ENCODE results near the gene TRIM28.
A peak's percentile ranks its signal among the peaks of the same experiment; 100 is the strongest.

TRIM28 gene

GRCh38 chr19:58519355-58520256 lies 24.3 kb upstream of the TRIM28 start, which contains the start of gene ZBTB45:
Gene ZBTB45, minus strand, starts transcription at chr19:58519810. Its CDS starts 2,137 bp downstream, at chr19:58517673.
- peak; percentile 80 for TF ChIP-seq TCF12 (IDR thresholded peaks at IDR 0.05; ENCODE audit: low read depth)
- peak; percentile 59; the same call in 1 of the 2 replicates for TF ChIP-seq NFIC (IDR thresholded peaks at IDR 0.05)
- peak; percentile 47; the same call in 1 of the 2 replicates for TF ChIP-seq FOXM1 (IDR thresholded peaks at IDR 0.05; ENCODE audit: borderline replicate concordance, low read depth)
- peak; percentile 85 for TF ChIP-seq TEAD4 (IDR thresholded peaks at IDR 0.05)
- TF ChIP-seq CREB1 (IDR thresholded peaks at IDR 0.05; ENCODE audit: low read depth) = peak; percentile 19; the same call in 1 of the 2 replicates
- TF ChIP-seq USF1 (IDR thresholded peaks at IDR 0.05) = peak; percentile 71
- TF ChIP-seq ZBTB7A (IDR thresholded peaks at IDR 0.05; ENCODE audit: low read depth) = peak; percentile 47; the same call in 1 of the 2 replicates
- peak; percentile 65 for TF ChIP-seq RAD21 (IDR thresholded peaks at IDR 0.05; ENCODE audit: low read depth)
- TF ChIP-seq REST (IDR thresholded peaks at IDR 0.05; ENCODE audit: low read depth) = no peak
- TF ChIP-seq, protein P1, sequence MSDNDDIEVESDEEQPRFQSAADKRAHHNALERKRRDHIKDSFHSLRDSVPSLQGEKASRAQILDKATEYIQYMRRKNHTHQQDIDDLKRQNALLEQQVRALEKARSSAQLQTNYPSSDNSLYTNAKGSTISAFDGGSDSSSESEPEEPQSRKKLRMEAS (IDR thresholded peaks at IDR 0.05) = peak; percentile 89
- TF ChIP-seq CEBPB (IDR thresholded peaks at IDR 0.05) = 0 out of 2 replicates have a peak, but pooled peaks have one; percentile 4
- TF ChIP-seq EP300 (IDR thresholded peaks at IDR 0.05; ENCODE audit: borderline replicate concordance) = peak; percentile 69
- TF ChIP-seq EGR1 (IDR thresholded peaks at IDR 0.05) = 0 out of 2 replicates have a peak, but pooled peaks have one; percentile 26
- peak; percentile 89 for TF ChIP-seq YY1 (IDR thresholded peaks at IDR 0.05; ENCODE audit: low read depth)
- peak; percentile 96 for TF ChIP-seq TAF1 (IDR thresholded peaks at IDR 0.05; ENCODE audit: low read depth)

DNA sequence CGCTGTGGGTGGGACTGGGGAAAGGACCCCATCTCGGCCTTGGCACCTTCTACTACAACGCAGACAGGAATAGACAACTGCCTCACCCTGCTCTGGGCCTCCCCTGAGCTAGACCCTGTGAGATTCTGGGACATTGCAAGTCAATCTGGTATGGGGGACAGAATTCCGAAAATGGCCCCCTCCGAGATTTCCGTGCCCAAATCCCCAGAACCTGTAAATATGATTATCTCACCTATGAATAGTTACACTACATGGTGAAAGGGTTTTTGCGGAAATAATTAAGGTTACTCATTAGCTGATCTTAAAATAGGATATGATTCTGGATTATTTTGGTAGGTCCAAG lies 23.6 kb upstream of the TRIM28 start:
- TF ChIP-seq EP300 (IDR thresholded peaks at IDR 0.05; ENCODE audit: borderline replicate concordance) (no peak), FOXM1 (IDR thresholded peaks at IDR 0.05; ENCODE audit: borderline replicate concordance, low read depth) (no peak), ZBTB7A (IDR thresholded peaks at IDR 0.05; ENCODE audit: low read depth) (no peak), EGR1 (IDR thresholded peaks at IDR 0.05) (no peak), NFIC (IDR thresholded peaks at IDR 0.05) (no peak), RAD21 (IDR thresholded peaks at IDR 0.05; ENCODE audit: low read depth) (no peak), CEBPB (IDR thresholded peaks at IDR 0.05) (no peak)

DNA sequence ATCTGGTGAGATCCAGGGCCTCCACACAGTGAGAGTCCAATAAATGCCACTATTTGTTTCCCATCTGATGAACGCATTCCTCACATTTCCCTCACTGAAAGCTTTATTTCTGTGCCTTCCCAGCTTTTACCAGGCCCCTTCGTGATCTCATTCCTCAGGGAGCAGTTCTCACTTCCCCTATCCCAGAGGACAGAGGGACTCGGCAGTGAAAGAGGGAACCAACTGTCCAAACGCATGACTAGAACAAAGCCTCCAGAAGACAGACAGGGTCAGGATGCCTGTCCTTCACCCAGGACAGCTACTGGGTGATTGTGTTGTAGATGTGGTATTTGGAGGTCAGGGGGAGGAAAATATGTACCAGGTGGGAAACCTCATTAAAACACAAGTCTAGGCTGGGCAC lies 22.2 kb upstream of the TRIM28 start:
- TF ChIP-seq ZBTB7A (IDR thresholded peaks at IDR 0.05; ENCODE audit: low read depth) = no peak
- no peak for TF ChIP-seq YY1 (IDR thresholded peaks at IDR 0.05; ENCODE audit: low read depth)

- no peak for TF ChIP-seq CREB1 (IDR thresholded peaks at IDR 0.05; ENCODE audit: low read depth)
- TF ChIP-seq EGR1 (IDR thresholded peaks at IDR 0.05) = no peak
- TF ChIP-seq NFIC (IDR thresholded peaks at IDR 0.05) = no peak
- no peak for TF ChIP-seq FOXM1 (IDR thresholded peaks at IDR 0.05; ENCODE audit: borderline replicate concordance, low read depth)
- TF ChIP-seq USF1 (IDR thresholded peaks at IDR 0.05) = no peak
- TF ChIP-seq RAD21 (IDR thresholded peaks at IDR 0.05; ENCODE audit: low read depth) = no peak
- no peak for TF ChIP-seq TEAD4 (IDR thresholded peaks at IDR 0.05)
- no peak for TF ChIP-seq ZBTB7A (IDR thresholded peaks at IDR 0.05; ENCODE audit: low read depth)
- no peak for TF ChIP-seq EP300 (IDR thresholded peaks at IDR 0.05; ENCODE audit: borderline replicate concordance)
- no peak for TF ChIP-seq TCF12 (IDR thresholded peaks at IDR 0.05; ENCODE audit: low read depth)
- TF ChIP-seq YY1 (IDR thresholded peaks at IDR 0.05; ENCODE audit: low read depth) = no peak
- TF ChIP-seq TAF1 (IDR thresholded peaks at IDR 0.05; ENCODE audit: low read depth) = no peak
- TF ChIP-seq, protein P1 (IDR thresholded peaks at IDR 0.05) = no peak
These were observed 21.2 kb upstream of the TRIM28 start for GRCh38 chr19:58522709-58523108.

DNA sequence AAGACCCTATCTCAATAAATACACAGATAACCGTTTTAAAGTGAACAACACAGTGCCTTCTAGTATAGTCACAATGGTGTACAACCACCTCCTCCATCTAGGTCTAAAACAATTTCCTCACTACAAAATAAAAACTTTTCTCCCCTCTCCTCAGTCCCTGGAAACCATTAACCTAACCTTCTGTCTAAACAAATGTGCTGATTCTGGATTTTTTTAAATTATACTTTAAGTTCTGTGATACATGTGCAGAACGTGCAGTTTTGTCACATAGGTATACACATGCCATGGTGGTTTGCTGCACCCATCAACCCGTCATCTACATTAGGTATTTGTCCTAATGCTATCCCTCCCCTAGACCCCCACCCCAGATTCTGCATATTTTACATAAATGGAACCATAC lies 14.5 kb upstream of the TRIM28 start:
- no peak for TF ChIP-seq RAD21 (IDR thresholded peaks at IDR 0.05; ENCODE audit: low read depth)
- TF ChIP-seq EGR1 (IDR thresholded peaks at IDR 0.05) = no peak
- TF ChIP-seq TAF1 (IDR thresholded peaks at IDR 0.05; ENCODE audit: low read depth) = no peak
- no peak for TF ChIP-seq CEBPB (IDR thresholded peaks at IDR 0.05)
- TF ChIP-seq TCF12 (IDR thresholded peaks at IDR 0.05; ENCODE audit: low read depth) = no peak
- TF ChIP-seq, protein P1 (IDR thresholded peaks at IDR 0.05) = no peak
- TF ChIP-seq ZBTB7A (IDR thresholded peaks at IDR 0.05; ENCODE audit: low read depth) = no peak
- no peak for TF ChIP-seq YY1 (IDR thresholded peaks at IDR 0.05; ENCODE audit: low read depth)
- no peak for TF ChIP-seq EP300 (IDR thresholded peaks at IDR 0.05; ENCODE audit: borderline replicate concordance)
- TF ChIP-seq NFIC (IDR thresholded peaks at IDR 0.05) = no peak
- no peak for TF ChIP-seq TEAD4 (IDR thresholded peaks at IDR 0.05)
- no peak for TF ChIP-seq USF1 (IDR thresholded peaks at IDR 0.05)
- TF ChIP-seq CREB1 (IDR thresholded peaks at IDR 0.05; ENCODE audit: low read depth) = no peak
- no peak for TF ChIP-seq REST (IDR thresholded peaks at IDR 0.05; ENCODE audit: low read depth)
- TF ChIP-seq FOXM1 (IDR thresholded peaks at IDR 0.05; ENCODE audit: borderline replicate concordance, low read depth) = no peak
